Ovary (tissue), 3 donors: Measurements from ENCODE around the gene VIPR2.

Experiments
- CTCF ChIP-seq, 3 donors: fragments of 450-650 bp in 2 of 3; fragments of 200-600 bp in 1 of 3; IDR thresholded peaks; one replicate each; pipeline versions ENCODE4 v1.5.1 to v1.8.0; 2016 to 2022; ENCODE audit warnings: antibody characterized with exemption in 3 of 3, mild to moderate bottlenecking in 1 of 3
- EP300 ChIP-seq: sonication (generic); formaldehyde crosslinking; IDR thresholded peaks from one replicate; pipeline ENCODE4 v1.6.1; 2017; ENCODE audit warnings: antibody characterized with exemption
- POLR2A ChIP-seq: fragments of 450-650 bp; IDR thresholded peaks from one replicate; pipeline ENCODE4 v1.6.1; 2017; ENCODE audit warnings: antibody characterized with exemption, mild to moderate bottlenecking, moderate library complexity
- donor health status: DM: no; HTN: no; CAD: no.

GRCh38 chr7:159139202-159139601, 5.5 kb downstream of the VIPR2 start:
- no peak for TF ChIP-seq CTCF (IDR thresholded peaks at IDR 0.05)
- TF ChIP-seq POLR2A: no peak
- no peak for TF ChIP-seq EP300
